Brain pericyte (primary cell): Measurements from ENCODE around the gene HLA-A.
"Not testable (repeated sequence)": the region's sequence is repeated elsewhere in the genome, so short reads cannot be mapped to it uniquely, and the experiment has no call there.

Experiments
- DNase-seq: peaks from one replicate; pipeline ENCODE4 v3.0.0-alpha.2; 2012; ENCODE audit warnings: low read depth, low spot score

Gene HLA-A

DNA sequence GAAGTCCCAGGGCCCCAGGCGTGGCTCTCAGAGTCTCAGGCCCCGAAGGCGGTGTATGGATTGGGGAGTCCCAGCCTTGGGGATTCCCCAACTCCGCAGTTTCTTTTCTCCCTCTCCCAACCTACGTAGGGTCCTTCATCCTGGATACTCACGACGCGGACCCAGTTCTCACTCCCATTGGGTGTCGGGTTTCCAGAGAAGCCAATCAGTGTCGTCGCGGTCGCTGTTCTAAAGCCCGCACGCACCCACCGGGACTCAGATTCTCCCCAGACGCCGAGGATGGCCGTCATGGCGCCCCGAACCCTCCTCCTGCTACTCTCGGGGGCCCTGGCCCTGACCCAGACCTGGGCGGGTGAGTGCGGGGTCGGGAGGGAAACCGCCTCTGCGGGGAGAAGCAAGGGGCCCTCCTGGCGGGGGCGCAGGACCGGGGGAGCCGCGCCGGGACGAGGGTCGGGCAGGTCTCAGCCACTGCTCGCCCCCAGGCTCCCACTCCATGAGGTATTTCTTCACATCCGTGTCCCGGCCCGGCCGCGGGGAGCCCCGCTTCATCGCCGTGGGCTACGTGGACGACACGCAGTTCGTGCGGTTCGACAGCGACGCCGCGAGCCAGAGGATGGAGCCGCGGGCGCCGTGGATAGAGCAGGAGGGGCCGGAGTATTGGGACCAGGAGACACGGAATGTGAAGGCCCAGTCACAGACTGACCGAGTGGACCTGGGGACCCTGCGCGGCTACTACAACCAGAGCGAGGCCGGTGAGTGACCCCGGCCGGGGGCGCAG, at the start of gene HLA-A:
TSS of gene HLA-A (plus strand) at position 258 of the 778 bp plus-strand sequence. CDS start at position 280, 22 bp downstream.
- peak; percentile 76 for DNase-seq

DNA sequence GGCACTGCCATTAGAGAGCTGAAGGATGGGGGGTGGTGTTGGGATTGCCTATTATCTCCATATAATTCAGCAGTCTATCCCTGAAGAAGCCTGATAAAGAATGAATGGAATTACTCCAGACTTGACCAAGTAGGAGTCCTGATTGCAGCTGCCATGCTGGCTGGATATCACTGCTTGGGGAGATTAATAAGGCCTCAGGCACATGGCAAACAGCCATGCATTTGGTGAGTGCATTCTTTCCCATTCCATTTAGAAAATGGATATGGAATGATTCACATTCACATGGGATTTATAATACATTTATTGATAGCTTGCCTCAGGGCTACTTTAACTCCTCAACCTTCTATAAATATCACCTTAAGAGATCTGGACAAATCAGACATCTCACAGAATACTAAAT, 49.6 kb upstream of the HLA-A start:
- no peak for DNase-seq

DNA sequence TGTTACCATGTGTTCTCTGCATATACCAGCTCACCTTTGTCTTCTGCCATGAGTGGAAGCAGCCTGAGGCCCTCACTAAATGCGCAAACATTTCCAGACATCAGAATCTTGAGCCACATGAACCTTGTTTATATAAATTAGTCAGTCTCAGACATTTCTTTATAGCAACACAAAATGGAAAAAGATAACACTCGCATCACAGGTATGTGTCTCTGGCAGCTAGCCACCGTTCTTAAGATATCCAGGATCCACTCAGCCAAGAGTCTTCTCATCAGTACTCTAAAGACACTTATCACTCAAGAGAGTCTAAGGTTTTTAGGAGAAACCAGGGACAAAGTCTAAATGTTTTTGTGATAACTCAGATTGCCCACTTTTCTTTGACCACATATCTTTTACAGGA, 43.1 kb upstream of the HLA-A start:
- DNase-seq, result no peak

DNA sequence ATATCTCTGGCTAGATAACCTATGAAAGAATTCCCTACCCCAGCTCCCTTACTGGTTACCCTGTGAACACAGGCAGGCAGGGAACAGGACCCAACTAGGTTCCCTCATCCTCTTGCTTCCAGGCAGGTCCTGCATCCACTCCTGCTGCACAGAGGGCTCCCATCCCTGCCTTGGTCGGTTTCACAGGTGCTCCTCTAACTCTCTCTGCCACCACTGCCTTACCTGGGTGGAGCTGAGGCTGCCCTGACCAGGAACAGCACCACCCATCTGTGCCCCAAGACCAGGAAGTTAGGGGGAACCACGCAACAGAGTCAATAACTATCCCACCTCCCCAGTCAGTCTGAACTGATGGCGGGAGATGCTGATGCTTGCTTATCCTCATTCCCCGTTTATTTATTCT, 37.0 kb upstream of the HLA-A start:
- no peak for DNase-seq

DNA sequence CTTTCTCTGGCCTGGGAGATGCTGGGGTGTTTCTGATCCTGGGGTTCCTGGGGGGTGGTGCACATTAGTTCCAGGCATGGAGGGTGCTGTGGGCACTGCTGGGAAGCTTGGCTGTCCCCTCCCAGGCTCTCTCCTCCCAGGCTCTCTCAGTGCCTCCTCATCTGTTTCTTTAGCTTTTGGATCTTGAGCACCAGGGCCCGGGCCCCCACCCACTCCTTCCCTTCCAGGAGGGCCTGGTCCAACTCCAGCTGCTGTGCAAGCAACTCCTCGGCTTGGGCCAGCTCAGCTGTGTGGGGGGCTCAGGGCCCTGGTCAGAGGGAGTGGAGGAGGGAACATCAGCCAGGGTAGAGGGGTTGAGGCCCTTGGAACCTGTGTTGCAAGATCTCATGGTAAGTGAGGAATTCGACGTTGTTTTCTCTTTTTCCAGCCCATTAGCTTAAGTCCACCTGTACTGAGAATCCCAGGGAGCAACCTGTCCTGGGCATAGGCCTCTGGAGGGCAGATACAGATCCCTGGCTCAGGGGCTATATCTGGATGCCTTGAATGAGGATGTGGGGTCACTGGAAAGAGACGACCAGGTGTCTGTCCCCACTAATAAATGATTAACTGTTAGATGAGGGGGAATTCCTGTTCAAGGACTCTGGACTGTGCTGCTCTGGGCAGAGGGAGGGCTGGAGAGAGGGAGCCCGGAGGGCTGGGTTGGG, 34.5 kb upstream of the HLA-A start:
- no peak for DNase-seq

DNA sequence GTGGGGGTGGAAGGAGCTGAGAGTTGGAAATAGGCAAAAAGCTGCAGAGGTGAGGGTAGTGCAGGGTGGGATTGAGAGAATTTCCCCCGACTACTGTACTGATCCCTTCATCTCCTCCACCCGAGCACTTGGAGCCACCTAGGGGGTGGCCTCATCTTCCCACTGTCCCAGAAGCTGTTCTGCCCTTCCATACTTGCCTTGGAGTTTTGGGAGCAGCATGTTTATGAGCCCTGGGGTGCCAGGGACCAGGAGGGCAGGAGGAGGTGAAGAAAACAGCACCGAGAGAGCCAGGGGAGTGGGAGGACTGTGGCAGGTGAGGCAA, 34.0 kb upstream of the HLA-A start:
- no peak for DNase-seq

DNA sequence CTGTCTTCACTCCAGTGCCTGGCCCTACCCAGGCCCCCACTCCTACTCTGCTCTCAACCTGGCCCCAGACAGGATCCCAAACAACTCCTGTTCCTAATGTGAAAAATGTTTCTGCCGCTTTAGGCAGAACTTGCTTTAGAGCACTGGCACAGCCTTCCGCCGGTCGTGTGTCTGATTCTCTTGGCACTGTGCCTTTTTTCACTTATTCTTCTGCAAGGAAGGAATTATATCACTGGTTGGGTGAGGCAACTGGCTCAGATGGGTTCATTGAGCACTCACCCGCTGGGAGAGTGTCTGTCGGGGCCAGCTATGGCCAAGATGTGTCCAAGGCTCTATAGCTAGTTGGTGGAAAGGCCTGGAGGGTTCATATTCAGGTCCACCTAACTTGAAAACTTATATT, 33.6 kb upstream of the HLA-A start:
- DNase-seq, result no peak

DNA sequence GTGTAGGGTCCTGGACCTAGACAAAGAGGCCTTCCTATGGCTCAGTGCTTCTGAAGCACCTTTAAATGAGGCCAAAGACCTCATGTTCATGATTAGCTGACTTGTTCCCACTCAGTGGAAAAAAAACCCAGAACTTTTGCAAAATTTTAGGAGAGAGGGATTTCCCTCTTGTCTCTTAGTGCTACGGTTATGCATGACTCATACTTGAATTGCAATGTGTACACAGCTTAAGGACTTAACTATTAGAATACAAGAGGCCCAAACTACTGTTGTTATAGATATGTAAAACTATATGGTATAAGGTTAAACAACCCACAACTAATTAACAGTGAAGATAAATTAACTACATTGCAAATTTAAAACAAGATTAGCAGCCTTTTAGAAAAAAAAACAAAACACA, 32.3 kb upstream of the HLA-A start:
- DNase-seq, result no peak

DNA sequence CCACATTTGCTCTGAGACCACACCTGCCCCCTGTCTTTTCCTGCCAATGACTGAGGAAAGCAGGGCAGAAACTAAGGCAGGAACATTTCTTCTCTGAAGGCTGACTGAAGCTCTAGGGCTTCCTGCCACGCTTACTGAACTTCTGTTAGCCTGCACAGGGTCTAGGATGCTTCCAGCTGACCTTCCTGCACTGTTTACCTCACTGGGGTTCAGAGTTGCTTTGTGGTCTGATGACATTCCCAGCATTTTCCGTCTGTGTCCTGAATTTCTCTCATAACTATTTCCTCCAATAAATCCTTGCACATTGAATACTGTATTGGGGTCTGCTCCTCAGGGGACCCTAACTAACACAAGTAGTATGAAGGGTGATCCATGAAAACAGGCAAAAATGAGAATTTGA, 29.5 kb upstream of the HLA-A start:
- DNase-seq, result no peak

DNA sequence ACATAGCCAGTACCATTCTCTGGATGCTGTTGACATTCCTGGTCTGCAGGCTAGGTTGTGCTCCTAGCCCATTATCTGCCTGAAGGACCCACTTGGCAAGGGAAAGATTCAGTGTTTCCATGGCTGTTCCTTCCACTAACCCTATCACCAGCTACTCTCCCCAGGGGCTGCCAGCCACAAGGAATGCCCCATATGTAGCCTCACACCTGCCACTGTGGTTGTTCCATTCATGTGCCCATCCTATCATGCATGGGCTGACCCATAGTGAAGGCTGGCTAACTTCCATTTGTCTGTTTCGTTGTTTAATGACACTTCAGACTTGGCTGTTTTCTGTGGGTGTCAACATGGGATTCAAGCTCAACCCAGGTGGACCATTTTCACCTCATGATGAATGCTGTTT, 25.6 kb upstream of the HLA-A start:
- no peak for DNase-seq

DNA sequence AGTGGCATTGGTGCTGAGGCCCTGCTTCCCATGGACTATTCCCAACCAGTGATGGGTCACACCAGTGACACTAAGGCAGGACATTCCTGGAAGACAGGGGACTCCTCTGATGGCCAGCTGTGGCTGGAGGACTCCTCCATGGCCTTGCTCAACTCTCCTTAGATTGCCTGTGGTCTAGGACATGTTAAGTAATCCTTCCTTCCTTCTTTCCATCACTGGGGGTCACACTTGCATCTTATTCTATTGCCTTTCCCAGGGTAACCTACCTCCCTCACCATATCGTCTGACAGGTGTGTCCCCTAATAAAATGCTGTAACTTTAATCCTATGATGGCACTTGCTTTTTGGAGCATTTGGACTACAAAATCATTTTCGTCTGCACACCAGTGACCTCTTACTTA, 24.5 kb upstream of the HLA-A start:
- DNase-seq, result no peak

DNA sequence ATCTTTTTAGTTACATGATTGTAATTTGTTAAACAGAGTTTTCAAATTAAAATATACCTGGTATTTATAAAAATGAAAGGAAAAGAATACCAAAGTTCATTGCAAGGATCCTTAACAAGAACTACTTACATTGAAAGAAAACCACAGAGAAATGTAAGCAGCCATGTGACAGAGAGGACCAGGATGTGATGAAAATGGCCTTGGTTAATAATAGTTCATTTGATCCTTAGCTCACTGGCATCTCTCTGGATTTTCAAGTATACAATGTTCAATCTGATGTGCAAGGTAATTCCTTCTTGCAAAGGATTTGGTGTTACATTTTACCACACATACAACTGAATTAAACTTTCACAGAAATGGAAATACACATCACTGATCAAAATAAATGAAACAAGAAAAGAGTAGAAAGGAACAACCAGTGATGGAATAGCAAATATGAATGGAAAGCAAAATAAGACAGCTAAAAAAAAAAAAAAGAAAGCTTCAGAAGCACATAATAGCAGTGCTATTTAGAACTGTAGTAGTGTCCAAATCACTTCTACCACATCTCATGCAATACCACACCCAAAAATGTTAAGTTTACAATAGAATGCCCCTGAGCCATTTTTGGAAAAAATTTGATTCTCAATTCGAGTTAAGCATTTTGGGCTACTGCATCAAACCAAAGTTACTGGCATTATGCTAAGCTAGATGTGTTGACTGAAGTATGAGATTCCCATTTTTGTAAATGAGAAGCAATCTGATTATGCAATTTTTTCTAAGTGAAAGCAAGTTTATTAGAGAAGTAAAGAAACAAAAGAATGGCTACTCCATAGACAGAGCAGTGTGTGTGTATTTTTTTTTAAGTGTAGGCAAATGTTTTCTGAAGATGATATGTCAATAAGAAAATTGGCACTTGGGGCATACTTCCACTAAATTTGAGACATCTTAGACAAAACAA, 22.6 kb upstream of the HLA-A start:
- DNase-seq, result no peak

DNA sequence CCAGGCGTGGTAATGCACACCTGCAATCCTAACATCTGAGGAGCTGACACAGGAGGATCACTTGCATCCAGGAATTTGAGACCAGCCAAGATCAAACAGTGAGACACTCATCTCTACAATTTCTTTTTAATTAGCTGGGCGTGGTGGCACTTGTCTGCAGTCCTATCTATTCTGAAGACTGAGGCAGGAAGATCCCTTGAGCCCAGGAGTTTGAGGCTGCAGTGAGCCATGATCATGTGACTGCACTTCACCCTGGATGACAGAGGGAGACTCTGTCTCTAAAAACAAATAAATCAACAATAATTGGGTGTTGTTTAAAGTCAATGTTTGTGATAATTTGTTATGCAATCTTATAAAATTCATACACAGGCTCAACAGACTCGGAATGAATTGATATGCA, 18.0 kb upstream of the HLA-A start:
- no peak for DNase-seq

DNA sequence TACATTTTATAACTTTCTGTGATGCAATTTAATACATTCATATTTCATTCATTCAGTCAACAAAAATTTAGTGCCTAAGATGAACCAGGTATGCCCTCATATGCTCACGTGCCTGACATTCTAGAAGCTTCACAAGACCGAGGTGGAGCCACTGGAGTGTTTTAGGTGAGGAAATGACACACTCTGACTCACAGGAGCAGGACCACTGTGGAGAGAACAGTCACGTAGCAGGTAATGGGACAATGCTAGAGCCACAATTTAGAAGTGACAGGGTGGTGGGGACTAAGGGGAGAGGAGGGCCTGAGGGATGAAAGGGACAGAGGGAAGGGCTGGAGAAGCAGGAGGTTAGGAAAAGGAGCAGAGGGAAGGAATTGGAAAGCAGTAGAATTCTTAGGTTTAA, 17.6 kb upstream of the HLA-A start:
- no peak for DNase-seq

DNA sequence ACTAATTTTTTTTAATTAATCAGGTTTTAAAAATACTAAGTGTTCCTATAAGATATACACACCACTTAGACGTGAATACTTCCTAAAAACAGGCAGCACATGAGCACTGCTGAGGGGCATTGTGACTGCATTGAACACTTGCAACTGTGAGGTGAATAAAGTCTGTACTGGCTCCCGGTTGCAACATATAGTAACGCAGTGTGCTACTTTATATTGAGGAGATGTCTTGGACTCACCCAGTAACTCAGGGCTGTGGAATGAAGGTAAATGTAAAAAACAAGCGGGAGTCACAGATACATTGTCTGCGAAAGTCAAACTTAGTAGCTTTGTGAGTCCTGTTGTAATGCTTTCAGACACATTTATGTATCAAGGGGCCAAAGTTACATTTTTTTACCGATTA, 17.0 kb upstream of the HLA-A start:
- DNase-seq, result no peak

DNA sequence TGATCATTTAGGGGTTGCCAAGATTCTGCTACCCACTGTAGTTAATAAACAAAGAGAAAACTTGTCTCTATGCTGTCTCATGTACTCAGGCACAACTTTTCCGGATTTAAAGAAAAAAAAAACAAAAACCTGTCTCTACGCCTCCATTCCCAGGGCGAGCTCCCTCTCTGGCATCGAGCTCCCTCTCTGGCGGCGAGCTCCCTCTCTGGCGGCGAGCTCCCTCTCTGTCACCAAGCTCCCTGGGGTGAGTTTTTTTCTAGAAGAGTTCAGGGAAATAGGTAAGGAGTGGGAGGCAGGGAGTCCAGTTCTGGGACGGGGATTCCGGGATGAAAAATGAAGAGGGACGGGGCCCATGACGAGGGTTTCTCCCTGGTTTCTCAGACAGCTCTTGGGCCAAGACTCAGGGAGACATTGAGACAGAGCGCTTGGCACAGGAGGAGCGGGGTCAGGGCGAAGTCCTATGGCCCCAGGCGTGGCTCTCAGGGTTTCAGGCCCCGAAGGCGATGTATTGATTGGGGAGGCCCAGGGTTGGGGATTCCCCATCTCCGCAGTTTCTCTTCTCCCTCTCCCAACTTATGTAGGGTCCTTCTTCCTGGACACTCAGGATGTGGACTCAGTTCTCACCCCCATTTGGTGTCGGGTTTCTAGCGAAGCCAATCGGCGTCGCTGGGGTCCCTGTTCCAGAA, 16.5 kb upstream of the HLA-A start:
- no peak for DNase-seq

DNA sequence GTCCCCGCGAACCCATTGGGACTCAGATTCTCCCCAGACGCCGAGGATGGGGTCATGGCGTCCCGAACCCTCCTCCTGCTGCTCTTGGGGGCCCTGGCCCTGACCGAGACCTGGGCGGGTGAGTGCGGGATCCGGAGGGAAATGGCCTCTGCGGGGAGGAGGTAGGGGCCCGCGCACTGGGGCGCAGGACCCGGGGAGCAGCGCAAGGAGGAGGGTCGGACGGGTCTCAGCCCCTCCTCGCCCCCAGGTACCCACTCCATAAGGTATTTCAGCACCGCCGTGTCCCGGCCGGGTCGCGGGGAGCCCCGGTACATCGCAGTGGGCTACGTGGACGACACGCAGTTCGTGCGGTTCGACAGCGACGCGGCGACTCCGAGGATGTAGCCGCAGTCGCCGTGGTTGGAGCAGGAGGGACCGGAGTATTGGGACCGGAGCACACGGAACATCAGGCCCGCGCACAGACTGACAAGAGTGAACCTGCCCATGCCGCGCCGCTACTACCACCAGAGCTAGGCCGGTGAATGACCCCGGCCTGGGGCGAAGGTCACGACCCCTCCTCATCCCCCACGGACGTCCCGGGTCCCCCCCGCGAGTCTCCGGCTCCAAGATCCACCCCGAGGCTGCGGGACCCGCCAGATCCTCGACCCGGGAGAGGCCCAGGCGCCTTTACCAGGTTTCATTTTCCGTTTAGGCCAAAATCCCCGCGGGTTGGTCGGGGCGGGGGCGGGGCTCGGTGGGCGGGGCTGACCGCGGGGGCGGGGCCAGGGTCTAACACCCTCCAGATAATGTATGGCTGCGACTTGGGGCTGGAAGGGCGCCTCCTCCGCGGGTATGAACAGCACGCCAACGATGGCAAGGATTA, 15.7 kb upstream of the HLA-A start:
- DNase-seq, result no peak

DNA sequence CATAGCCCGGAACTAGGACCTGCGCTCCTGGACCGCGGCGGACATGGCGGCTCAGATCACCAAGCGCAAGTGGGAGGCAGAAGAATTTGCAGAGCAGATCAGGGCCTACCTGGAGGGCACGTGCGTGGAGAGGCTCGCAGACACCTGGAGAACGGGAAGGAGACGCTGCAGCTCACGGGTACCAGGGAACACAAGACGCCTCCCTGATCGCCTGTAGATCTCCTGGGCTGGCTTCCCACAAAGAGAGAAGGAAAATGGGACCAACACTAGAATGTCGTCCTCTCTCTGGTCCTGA, 15.1 kb upstream of the HLA-A start:
- DNase-seq, result no peak

DNA sequence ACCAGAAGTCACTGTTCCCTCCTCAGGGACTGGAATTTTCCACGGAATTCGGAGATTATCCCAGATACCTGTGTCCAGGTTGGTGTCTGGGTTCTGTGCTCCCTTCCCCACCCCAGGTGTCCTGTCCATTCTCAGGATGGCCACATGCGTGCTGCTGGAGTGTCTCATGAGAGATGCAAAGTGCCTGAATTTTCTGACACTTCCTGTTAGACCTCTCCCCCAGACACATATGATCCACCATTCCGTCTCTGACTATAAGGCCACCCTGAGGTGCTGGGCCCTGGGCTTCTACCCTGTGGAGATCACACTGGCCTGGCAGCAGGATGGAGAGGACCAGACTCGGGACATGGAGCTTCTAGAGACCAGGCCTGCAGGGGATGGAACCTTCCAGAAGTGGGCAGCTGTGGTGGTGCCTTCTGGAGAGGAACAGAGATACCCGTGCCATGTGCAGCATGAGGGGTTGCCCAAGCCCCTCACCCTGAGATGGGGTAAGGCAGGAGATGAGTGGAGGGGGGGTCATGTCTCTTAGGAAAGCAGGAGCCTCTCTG, 14.4 kb upstream of the HLA-A start:
- DNase-seq, result no peak

DNA sequence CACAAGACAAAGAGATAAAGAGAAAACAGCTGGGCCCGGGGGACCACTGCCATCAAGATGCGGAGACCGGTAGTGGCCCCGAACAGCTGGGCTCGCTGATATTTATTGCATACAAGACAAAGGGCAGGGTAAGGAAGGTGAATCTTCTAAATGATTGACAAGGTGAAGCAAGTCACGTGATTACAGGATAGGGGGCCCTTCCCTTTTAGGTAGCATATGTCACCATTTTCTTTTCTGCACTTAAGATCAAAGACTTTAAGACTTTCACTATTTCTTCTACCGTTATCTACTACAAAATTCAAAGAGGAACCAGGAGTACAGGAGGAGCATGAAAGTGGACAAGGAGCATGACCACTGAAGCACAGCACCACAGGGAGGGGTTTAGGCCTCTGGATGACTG, 12.3 kb upstream of the HLA-A start:
- DNase-seq, result not testable (repeated sequence)

DNA sequence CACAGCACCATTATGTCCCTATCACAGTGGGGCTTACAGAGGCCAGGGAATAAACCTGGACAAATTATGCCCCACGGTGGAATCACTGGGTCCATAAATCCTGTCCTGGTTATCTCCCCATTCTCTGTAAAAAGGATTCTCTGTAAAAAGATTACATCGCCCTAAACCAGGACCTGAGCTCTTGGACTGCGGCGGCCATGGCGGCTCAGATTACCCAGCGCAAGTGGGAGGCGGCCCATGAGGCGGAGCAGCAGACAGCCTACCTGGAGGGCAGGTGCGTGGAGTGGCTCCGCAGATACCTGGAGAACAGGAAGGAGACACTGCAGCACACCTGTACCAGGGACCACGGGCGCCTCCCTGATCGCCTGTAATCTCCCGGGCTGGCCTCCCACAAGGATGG, 8.4 kb upstream of the HLA-A start:
- no peak for DNase-seq
